Aorta (tissue), 5 donors: Measurements from ENCODE around the gene ZMIZ1. TPM values are rescaled to one million over a fixed set of nuclear protein-coding genes. Genes with fewer than 3 reads are reported as not detected.
"Not testable (repeated sequence)": the region's sequence is repeated elsewhere in the genome, so short reads cannot be mapped to it uniquely, and the experiment has no call there.

Experiments
- ATAC-seq: fragments of 200-7000 bp; cut with Tn5 transposase; one replicate; pipeline ENCODE4 v1.9.1; 2022; ENCODE audit warnings: moderate library complexity; ENCODE audit not compliant: low FRiP score
- DNase-seq, 2 donors: peaks; one replicate each; pipeline ENCODE4 v3.0.0-alpha.2; 2020
- H3K27ac ChIP-seq, 2 donors: one replicate each; pipeline ENCODE4 v1.5.1; 2013; ENCODE audit warnings: low read length in 2 of 2, mild to moderate bottlenecking in 2 of 2, moderate library complexity in 2 of 2, control low read depth in 1 of 2, inconsistent platforms in 1 of 2, low read depth in 1 of 2
- H3K27me3 ChIP-seq, 2 donors: one replicate each; pipeline ENCODE4 v1.6.1; 2013; ENCODE audit warnings: control low read depth in 1 of 2, low read length in 1 of 2, mild to moderate bottlenecking in 1 of 2, moderate library complexity in 1 of 2; ENCODE audit not compliant: insufficient read depth in 2 of 2, control insufficient read depth in 1 of 2
- H3K36me3 ChIP-seq, 2 donors: one replicate each; pipeline ENCODE4 v1.6.1; 2013; ENCODE audit warnings: control low read depth in 1 of 2, low read length in 1 of 2, mild to moderate bottlenecking in 1 of 2; ENCODE audit not compliant: insufficient read depth in 2 of 2, control insufficient read depth in 1 of 2
- H3K4me1 ChIP-seq, 2 donors: one replicate each; pipeline ENCODE4 v1.6.1; 2013; ENCODE audit warnings: low read length in 2 of 2, control low read depth in 1 of 2, mild to moderate bottlenecking in 1 of 2, moderate library complexity in 1 of 2; ENCODE audit not compliant: insufficient read depth in 2 of 2, control insufficient read depth in 1 of 2
- H3K4me3 ChIP-seq, 2 donors: one replicate each; pipeline ENCODE4 v1.5.1; 2013; ENCODE audit warnings: low read length in 2 of 2, control low read depth in 1 of 2, mild to moderate bottlenecking in 1 of 2
- H3K9me3 ChIP-seq: one replicate; pipeline ENCODE4 v1.6.1; 2013; ENCODE audit warnings: mild to moderate bottlenecking, low read length; ENCODE audit not compliant: control insufficient read depth
- WGBS, 2 donors: extraction: QIAGEN DNeasy Blood & Tissue Kit; methylation state at CpG; one replicate each; pipeline ENCODE4 v1.1.7; 2013; 5-methylcytosine and 5-hydroxymethylcytosine counted together
- intact Hi-C, 2 donors: fragments of 100-400 bp; cut with DNase I; formaldehyde crosslinking; loops; one replicate each; pipeline versions ENCODE4 v1.14.2 to v1.15.0; 2022
- polyA plus RNA-seq, 2 donors: library from polyadenylated mRNA; stranded (reverse); fragments of 200-250 nt; gene quantifications; one replicate each; pipeline ENCODE4 v1.2.3, GENCODE V29; 2013
- total RNA-seq, 2 donors: library from RNA; stranded (reverse); fragmentation: NEBNext Ultra II Directional; extraction: Animal tissue kit (Norgen Biotek cat#: 25700); gene quantifications; one replicate each; pipeline ENCODE4 v1.2.1, GENCODE V29; 2021
- donor health status: healthy with polysubstance abuse.
- donor health status: Bipolar disorder and iron deficiency.
- donor health status: DM: no; HTN: no; CAD: no.
- donor health status: DM: no; HTN: no; CAD: no.
- donor health status: DM: yes; HTN: yes; CAD: no.

ZMIZ1 gene
- total and polyA plus RNA-seq, 4 donors = 7.8 to 84.1 (median 28.2) TPM

- WGBS, 2 donors = 93 to 97% methylated on average over 3 of the region's 3 CpGs
- H3K27me3 ChIP-seq = no peaks in the 10 kb centered on the region
- no peaks in the 10 kb centered on the region for H3K36me3 ChIP-seq
- H3K4me1 ChIP-seq = no peaks in the 10 kb centered on the region
- H3K9me3 ChIP-seq = no peaks in the 10 kb centered on the region
- ATAC-seq = no peak
- H3K4me3 ChIP-seq = no peak overlapping the region
- intact Hi-C loops = no loop called here
- no peak overlapping the region for H3K27ac ChIP-seq
- DNase-seq = peak in 1 of 2 donors; percentile 35
Measured at GRCh38 chr10:79326361-79327089, 257.8 kb downstream of the ZMIZ1 start.

DNA sequence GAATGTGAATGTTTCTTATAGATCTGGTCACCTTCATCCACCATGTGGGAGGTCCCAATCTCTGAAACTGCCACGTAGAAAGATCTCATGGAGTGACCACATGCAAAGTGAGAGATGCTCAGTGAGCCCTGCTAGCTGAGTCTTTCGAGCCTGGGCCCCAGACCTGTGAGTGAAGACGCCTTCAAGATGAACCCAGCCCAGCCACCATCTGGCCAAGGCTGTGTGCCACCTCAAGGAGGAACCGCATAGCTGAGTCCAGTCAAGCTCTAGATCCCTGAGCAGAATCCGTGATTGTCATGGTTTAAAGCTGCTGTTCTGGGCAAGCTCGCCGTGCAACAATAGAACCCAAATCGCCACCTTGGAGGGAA, 258.3 kb downstream of the ZMIZ1 start:
- DNase-seq (peak in 1 of 2 donors; percentile 44), ATAC-seq (no peak)
- Histone ChIP-seq H3K4me3 (no peak overlapping the region), H3K9me3 (no peaks in the 10 kb centered on the region), H3K27ac (no peak overlapping the region), H3K36me3 (no peaks in the 10 kb centered on the region), H3K4me1 (no peaks in the 10 kb centered on the region), H3K27me3 (no peaks in the 10 kb centered on the region)
- intact Hi-C loops = no loop called here
- WGBS, 2 donors = 94% methylated on average over 8 of the region's 8 CpGs

DNA sequence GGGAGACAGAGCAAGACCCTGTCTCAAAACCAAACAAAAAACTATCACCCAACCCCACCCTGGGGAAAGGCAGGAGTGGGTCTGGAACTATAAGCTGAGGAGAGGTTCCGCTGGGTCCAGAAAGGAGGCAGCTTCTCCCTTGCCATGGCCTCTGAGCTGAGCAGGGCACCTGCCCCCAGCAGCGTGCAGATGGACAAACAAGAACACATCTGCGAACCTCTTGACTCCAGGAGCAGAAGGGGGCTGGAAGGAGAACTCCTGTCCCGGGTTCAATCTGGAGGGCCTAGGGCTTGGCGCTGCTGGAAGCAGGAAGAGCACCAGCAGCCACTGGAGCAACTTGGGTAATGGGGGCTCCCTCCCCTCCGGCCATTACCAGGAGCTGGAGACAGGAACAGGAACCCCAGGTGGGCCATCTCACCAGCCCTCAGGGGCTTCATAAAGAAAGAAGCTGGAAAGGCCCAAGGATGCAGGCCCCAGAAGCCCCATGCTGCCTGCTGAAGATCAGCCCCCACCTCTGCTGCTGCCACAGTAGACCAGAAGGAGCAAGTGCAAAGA, 259.5 kb downstream of the ZMIZ1 start:
- DNase-seq = peak in 1 of 2 donors; percentile 42
- 87 to 98% methylated on average over 6 of the region's 6 CpGs for WGBS, 2 donors

GRCh38 chr10:79328737-79329504, 260.2 kb downstream of the ZMIZ1 start:
- no peaks in the 10 kb centered on the region for H3K36me3 ChIP-seq
- H3K4me1 ChIP-seq = no peaks in the 10 kb centered on the region
- intact Hi-C loops = no loop called here
- peak in 1 of 2 donors; percentile 64 for DNase-seq
- H3K27me3 ChIP-seq = no peaks in the 10 kb centered on the region
- H3K9me3 ChIP-seq = no peaks in the 10 kb centered on the region
- 91 to 96% methylated on average over 14 of the region's 14 CpGs for WGBS, 2 donors
- no peak overlapping the region for H3K4me3 ChIP-seq
- H3K27ac ChIP-seq = no peak overlapping the region
- ATAC-seq = no peak

More for the DNA sequence above, 259.5 kb downstream of the ZMIZ1 start:
- intact Hi-C loops = no loop called here
- no peak overlapping the region for H3K27ac ChIP-seq
- H3K27me3 ChIP-seq = no peaks in the 10 kb centered on the region
- no peak for ATAC-seq
- H3K9me3 ChIP-seq = no peaks in the 10 kb centered on the region
- no peak overlapping the region for H3K4me3 ChIP-seq
- no peaks in the 10 kb centered on the region for H3K36me3 ChIP-seq
- no peaks in the 10 kb centered on the region for H3K4me1 ChIP-seq

GRCh38 chr10:79329529-79329928, 260.8 kb downstream of the ZMIZ1 start:
- H3K36me3 ChIP-seq = no peaks in the 10 kb centered on the region
- peak in 1 of 2 donors; percentile 36 for DNase-seq
- 91 to 94% methylated on average over 9 of the region's 9 CpGs for WGBS, 2 donors
- ATAC-seq = no peak
- no peaks in the 10 kb centered on the region for H3K27me3 ChIP-seq
- no peak overlapping the region for H3K27ac ChIP-seq
- no peaks in the 10 kb centered on the region for H3K4me1 ChIP-seq
- H3K9me3 ChIP-seq = no peaks in the 10 kb centered on the region
- intact Hi-C loops = no loop called here
- H3K4me3 ChIP-seq = no peak overlapping the region

- Histone ChIP-seq H3K36me3 (no peaks in the 10 kb centered on the region), H3K27me3 (no peaks in the 10 kb centered on the region), H3K9me3 (no peaks in the 10 kb centered on the region), H3K4me3 (no peak overlapping the region), H3K4me1 (no peaks in the 10 kb centered on the region), H3K27ac (no peak overlapping the region)
- no peak for ATAC-seq
- DNase-seq = peak in 1 of 2 donors; percentile 55
- intact Hi-C loops = no loop called here
- 89 to 93% methylated on average over 5 of the region's 5 CpGs for WGBS, 2 donors
Measured at GRCh38 chr10:79331226-79331625, 262.5 kb downstream of the ZMIZ1 start.

GRCh38 chr10:79331709-79332108, 262.9 kb downstream of the ZMIZ1 start:
- H3K4me1 ChIP-seq = no peaks in the 10 kb centered on the region
- H3K36me3 ChIP-seq = no peaks in the 10 kb centered on the region
- DNase-seq = no peak
- H3K4me3 ChIP-seq = no peak overlapping the region
- H3K9me3 ChIP-seq = no peaks in the 10 kb centered on the region
- ATAC-seq = no peak
- no peak overlapping the region for H3K27ac ChIP-seq
- no peaks in the 10 kb centered on the region for H3K27me3 ChIP-seq
- 81 to 88% methylated on average over 6 of the region's 6 CpGs for whole genome bisulfite sequencing, 2 donors
- intact Hi-C loops = no loop called here

GRCh38 chr10:79332610-79333315, 264.0 kb downstream of the ZMIZ1 start:
- H3K27me3 ChIP-seq, H3K4me3 ChIP-seq, H3K36me3 ChIP-seq, H3K4me1 ChIP-seq, ATAC-seq, DNase-seq, intact Hi-C loops, H3K9me3 ChIP-seq, H3K27ac ChIP-seq: not testable (repeated sequence)
- WGBS, 2 donors = 93 to 95% methylated on average over 2 to 4 of the region's 10 CpGs
